ENCODE data around the gene RIC8A.
"Not testable (repeated sequence)": the region's sequence is repeated elsewhere in the genome, so short reads cannot be mapped to it uniquely, and the experiment has no call there.

Gene RIC8A

GRCh38 chr11:207208-207862 lies at the start of gene RIC8A, which contains the start of gene BET1L:
TSS of gene RIC8A (plus strand) at chr11:207708. CDS start at chr11:208855, 1,147 bp downstream.
TSS of gene BET1L (minus strand) at chr11:207399. CDS start at chr11:207321, 78 bp downstream.
- DNase-seq = peak; percentile 94

DNA sequence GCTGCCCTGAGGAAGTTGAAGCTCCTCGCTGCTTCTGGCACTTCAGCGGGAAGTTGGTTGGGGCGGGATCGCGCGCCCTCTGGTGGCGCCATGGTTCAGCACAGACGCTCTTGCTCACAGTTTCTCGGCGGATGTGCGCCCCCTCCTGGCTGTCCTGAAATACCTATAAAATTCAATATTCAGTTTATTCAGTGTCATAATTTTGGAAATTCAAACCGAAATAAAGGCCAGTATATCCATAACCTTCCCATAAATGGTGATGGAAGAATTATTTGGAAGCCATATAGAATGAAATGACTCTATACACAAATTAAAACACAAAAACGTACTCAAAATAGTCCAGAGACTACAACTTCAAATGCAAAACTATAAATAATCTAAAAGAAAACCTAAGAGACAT lies 27.3 kb upstream of the RIC8A start:
- not testable (repeated sequence) for DNase-seq

GRCh38 chr11:189200-189783 lies 18.2 kb upstream of the RIC8A start:
- not testable (repeated sequence) for DNase-seq

DNA sequence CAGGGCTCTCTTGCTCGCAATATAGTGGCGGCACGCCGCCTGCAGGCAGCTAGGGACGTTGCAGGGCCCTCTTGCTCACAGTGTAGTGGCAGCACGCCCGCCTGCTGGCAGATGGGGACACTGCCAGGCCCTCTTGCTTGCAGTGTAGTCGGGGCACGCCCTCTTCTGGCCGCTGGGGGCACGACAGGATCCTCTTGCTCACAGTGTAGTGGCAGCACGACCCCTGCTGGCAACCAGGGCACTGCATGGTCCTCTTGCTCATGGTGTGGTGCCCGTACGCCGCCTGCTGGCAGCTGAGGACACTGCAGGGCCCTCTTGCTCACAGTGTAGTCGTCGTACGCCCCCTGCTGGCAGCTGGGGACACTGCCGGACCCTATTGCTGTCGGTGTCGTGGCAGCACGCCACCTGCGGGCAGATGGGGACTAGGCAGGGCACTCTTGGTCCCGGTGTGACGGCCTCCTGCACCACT lies 17.6 kb upstream of the RIC8A start:
- not testable (repeated sequence) for DNase-seq

GRCh38 chr11:190546-190945 lies 17.0 kb upstream of the RIC8A start:
- DNase-seq = not testable (repeated sequence)

DNA sequence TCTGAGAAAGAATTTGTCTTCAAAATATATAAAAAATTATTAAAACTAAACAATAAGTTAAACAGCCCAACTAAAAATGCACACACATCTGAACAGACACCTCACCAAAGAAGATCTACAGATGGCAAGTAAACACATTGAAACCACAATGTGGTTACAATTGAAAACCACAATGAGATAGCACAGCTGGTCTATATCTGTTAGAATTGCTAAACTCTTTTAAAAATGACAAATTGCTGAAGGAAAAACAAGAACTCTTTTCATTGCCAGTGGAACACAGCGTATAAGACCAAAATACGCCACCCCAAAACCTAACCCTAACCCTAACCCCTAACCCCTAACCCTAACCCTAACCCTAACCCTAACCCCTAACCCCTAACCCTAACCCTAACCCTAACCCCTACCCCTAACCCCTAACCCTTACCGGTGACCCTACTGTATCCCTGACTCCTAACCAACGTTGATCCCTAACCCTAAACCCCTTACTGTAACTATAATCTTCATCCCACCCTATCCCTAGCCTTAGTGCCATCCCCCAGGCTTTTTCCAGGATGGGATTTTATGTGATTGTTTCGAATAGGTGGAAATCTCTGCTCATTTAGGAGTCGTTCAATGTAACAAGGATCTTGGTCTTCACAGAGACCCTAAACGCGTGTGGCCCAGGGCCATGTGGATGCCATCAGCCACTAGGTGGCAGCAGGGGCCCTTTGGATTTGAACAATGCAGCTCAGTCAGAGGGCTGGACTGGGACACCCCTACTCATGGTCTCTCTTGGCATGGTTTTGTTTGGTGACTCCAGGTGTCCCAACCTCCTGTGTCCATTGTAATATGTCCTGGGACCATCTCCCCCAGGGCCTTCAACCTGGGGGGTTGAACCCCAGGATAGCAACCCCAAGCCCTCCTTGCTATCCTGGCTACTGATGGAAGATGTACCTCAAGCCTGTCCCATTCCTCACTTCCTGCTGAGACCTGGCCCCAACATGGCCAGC lies 15.7 kb upstream of the RIC8A start:
- DNase-seq = not testable (repeated sequence)

DNA sequence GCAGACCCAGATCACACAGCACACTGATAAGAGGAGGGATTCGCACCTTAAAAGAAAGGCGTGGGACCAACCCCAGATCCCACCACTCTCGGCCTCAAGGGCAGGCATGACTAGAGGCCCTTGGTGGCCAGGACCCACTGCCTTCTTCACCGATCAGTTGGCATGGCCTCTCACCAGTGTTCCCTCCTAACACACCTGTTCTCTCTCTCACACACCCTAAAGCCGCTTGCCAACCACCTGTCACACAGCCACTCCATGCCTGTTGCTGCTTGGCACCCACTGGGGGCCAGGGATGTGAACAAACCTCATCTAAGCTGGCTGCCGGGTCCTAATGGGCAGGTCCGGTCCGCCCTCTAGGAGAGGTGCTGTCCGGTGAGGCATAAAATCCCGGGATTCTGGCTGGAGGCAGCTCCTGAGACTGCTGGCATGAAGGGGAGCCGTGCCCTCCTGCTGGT lies 14.8 kb upstream of the RIC8A start, which contains the start of gene SCGB1C1:
TSS of gene SCGB1C1 (plus strand) at position 405 of the 455 bp plus-strand sequence. CDS start at position 427, 22 bp downstream.
- not testable (repeated sequence) for DNase-seq

- DNase-seq = not testable (repeated sequence)
These were observed 14.0 kb upstream of the RIC8A start for GRCh38 chr11:193481-193880.

DNA sequence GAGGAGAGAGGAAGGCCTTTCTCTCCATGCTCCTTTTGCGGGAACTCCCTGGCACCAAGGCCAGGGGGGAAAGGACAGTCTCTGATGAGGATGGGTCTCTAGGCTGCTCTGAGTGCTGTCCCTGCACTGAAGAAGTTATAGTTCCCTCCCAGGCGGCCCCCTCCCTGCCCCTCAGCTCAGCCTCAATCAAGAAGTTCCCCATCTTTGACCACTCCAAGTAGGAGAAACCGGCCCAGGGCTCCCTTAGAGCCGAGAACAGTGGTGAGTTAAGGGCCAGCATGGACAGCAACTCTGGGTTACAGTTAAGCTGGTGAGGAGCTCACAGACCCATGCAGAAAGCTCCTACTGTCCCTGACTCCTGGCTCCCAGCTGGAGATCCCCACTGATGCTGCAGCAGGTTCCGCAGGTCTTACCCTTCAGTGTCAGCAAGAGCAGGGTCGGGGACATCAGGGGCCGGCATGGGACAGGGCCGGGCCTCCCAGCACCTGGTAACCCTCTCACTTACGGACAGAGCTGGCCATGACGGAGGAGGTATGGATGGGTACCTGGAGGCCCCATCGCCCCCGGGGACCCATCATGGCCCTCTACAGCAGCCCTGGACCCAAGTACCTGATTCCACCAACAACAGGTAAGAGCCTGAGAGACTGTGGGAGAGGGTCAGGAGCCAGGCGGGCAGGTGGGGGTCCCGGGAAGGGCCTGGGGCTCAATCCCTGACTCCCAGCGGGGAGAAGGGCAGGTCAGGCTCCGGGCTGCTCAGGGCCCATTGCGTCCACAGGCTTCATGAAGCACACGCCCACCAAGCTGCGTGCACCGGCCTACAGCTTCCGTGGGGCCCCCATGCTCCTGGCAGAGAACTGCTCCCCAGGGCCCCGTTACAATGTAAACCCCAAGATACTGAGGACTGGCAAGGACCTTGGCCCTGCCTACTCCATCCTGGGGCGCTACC lies 10.4 kb upstream of the RIC8A start:
- DNase-seq = no peak

DNA sequence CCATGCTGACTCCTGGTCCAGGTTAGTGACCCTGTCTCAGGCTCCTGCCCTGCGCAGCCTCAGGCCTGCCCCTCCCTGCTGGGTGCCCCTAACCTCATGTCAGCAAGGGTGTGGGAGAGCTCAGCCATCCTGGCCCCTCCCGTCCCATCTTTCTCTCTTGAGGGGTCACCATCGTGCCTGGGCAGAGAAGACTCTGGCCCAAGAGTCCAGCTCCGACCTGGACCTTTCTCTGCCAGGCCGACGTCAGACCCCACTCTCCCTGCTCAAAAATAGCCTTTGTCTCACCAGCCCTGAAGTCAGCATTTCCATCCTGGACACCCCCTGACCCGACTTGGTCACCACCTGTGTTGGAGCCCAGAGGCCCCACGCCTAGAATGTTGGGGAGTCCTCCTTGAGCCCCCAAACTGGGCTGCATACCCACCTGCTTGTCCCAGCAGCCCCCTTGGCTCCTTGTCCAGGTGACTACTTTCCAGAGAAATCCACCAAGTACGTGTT lies 9.7 kb upstream of the RIC8A start:
- DNase-seq = no peak

GRCh38 chr11:198236-198806 lies 9.2 kb upstream of the RIC8A start:
- no peak for DNase-seq

GRCh38 chr11:199004-199581 lies 8.4 kb upstream of the RIC8A start:
- DNase-seq = no peak

DNA sequence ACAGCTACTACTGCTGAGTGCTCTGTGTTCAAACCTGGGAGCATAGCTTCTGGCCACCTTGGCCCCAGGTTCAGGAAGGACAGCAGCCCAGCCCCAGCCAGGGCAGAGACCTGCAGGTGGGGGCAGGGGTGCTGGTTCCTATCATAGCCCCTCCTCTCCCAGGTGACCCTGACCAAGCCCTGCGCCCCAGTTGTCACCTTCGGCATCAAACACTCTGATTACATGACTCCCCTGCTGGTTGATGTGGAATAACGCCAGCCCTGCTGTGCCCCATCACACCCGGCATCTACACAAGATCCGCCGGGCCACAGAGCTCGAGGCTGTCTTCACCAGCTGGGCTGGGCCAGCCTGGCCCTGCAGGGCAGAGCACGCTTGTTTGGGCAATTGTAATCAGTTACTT lies 7.7 kb upstream of the RIC8A start:
- no peak for DNase-seq

DNA sequence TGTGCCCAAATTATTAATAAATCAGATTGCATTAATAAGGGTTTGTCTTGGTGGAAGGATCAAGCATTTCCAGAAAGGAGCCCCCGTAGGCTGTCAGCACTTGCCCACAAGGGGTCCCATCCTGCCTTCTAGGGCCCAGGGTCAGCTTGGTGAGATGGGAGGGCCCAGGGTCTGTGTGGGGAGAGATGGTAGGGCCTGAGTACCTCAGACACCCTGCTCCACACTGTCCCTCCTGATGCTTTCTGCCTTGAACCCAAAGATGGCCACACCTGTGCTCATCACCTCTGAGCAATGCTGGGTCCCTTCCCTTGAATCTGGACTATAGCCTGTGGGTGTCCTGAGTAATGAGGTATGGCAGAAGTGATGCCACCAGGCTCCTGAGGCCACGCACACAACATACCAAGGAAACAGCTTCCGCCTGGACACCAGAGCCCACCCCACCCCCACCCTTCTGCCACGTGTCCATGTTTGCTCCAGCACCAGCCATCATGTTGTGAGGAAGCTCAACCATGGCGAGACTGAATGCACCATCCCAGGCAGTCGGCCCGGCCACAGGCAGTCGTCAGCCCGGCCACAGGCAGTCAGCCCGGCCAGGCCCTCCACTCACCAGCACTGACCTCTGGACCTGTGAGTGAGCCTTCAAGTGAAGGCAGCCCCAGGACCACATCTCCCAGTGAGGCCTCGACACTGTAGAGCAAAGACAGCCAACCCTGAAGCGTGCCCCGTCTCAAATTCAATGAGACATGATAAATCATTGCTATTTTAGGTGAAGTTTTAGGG lies 7.1 kb upstream of the RIC8A start:
- DNase-seq = no peak

DNA sequence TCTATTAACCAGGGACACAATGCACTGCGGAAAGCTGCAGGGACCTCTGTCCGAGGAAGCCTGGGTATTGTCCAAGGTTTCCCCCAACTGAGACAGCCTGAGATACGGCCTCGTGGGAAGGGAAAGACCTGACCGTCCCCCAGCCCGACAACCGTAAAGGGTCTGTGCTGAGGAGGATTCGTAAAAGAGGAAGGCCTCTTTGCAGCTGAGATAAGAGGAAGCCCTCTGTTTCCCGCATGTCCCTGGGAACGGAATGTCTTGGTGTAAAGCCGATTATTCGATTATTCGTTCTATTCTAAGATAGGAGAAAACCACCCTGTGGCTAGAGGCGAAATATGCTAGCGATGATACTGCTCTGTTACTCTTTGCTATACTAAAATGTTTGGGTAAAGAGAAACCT lies 5.5 kb upstream of the RIC8A start:
- DNase-seq = no peak

DNA sequence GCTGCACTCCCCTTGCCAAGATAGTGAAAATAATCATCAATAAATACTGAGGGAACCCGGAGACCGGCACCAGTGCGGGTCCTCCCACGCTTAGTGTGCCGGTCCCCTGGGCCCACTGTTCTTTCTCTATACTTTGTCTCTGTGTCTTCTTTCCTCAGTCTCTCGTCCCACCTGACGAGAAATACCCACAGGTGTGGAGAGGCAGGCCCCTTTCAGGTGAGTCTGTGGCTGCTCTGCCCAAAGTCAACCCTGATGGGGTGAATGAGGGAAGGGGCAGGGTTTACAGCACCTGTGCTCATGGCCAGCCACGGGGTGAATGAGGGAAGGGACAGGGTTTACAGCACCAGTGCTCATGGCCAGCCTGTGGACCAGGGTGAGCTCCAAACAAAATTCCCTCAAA lies 5.0 kb upstream of the RIC8A start:
- DNase-seq = no peak

DNA sequence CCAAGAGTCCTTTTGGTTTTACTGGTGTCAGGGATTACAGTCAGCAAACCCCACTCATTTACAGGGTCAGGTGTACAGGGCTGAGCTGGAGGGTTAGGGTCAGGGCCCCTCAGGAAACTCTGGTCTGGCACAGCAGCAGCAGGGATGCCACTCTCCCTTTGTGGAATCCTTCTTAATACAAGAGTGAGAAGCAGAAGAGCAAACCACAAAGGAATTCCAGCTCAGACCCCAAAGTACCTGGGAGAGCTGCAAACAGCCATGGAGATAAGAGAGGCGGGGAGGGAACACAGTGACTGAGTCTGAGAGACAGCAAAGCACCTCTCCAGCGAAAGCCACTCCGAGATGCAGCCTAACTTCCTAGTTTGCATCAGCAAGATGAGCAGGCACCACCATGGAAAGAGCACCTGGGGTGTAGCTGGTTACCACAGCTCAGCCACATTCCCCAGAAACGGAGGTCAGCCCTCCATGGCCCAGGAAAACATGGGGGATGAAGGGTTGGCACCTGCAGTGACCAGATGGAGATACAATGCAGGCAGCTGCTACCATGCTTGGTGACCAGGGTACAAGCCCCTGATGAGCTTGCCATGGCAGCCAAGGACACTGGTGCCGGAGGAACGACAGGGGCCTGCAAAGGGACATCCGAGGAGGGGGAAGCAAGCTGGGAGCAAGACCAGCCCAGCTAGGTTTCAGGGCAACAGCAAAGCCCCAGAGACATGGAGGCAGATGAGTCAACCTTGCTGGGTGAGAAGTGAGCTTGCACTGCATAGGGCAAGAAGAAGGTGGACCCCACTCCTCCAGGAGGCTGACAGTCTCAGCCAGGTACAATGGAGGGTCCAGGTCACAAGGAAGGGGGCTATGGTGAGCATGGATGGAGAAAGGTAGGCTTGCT lies 4.2 kb upstream of the RIC8A start:
- DNase-seq = no peak

DNA sequence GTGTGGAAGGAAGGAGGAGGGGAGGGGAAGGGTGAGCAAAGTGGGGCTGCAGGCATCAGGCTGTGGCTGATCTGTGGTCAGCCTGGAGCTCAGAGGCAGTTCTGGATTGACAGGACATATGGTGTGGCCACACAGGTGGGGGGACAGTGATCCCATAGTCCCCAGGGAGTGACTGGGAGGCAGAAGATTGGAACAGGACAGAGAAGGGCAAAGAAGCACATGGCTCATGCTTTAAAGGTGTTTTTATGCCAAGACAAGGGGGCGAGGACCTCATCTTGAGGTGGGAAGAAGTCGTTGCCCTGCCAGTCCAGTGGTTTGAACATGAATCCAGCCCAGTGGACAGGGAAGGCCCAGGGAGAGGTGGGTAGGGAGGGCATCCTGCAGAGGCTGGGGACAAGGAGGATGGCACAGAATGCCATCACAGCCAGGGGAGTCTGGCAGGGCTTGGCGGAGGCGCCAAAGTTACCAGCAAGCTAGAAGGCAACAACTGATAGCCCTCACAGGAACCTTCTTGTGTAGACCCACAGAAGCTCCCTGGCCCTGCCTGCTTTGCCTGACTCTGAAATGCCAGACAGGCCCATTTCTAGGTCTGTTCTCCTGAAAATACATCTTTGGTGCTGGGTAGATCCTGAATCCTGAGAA lies 3.4 kb upstream of the RIC8A start:
- DNase-seq = no peak
